GM12878 (cell line): ENCODE results near the gene PPP1R9B. TPM values are rescaled to one million over a fixed set of nuclear protein-coding genes. Genes with fewer than 3 reads are reported as not detected.

Source experiments
- ATAC-seq: fragments of 200-7000 bp; cut with Tn5 transposase; 3 replicates; pipeline ENCODE4 v1.9.1; 2020; ENCODE audit warnings: mild to moderate bottlenecking, moderate library complexity
- BruUV-seq: library from RNA; stranded (reverse); fragments of 400-500 nt; replicated peaks from 2 replicates; lab custom pipeline; 2021; lab: Mats Ljungman, UMichigan
- CTCF ChIA-PET: fragments of 300-600 bp; sonication (Branson Sonifier 250); formaldehyde crosslinking; extraction: SDS; loops from one replicate; lab custom pipeline; 2021; ENCODE audit warnings: inconsistent platforms; lab: Yijun Ruan, JAX
- POLR2A ChIA-PET: fragments of 350-600 bp; formaldehyde crosslinking; extraction: SDS; loops from one replicate; lab custom pipeline; 2021; ENCODE audit warnings: inconsistent platforms; lab: Charles Lee
- RAD21 ChIA-PET: fragments of 300-600 bp; sonication (Branson Sonifier 250); formaldehyde crosslinking; loops from one replicate; lab custom pipeline; 2023; ENCODE audit warnings: antibody characterized with exemption; ENCODE audit not compliant: unreplicated experiment; lab: Charles Lee
- SMC1A ChIA-PET: fragments of 300-600 bp; sonication (Branson Sonifier 250); formaldehyde crosslinking; loops from one replicate; lab custom pipeline; 2023; ENCODE audit not compliant: unreplicated experiment, uncharacterized antibody; lab: Charles Lee
- DNase-seq: peaks from one replicate; pipeline ENCODE4 v3.0.0-alpha.2; 2011; ENCODE audit warnings: low read depth, low spot score
- FAIRE-seq: peaks from 3 replicates; lab custom pipeline; 2011; peaks lifted over from hg19 to GRCh38; lab: Jason Lieb, UNC
- H2AFZ ChIP-seq: 2 replicates; pipeline ENCODE4 v1.6.0; 2011; ENCODE audit warnings: low read depth, low read length, control low read depth; ENCODE audit not compliant: control insufficient read depth
- H3K27ac ChIP-seq: 2 replicates; pipeline ENCODE4 v1.5.1; 2011; ENCODE audit warnings: control low read depth; ENCODE audit not compliant: control insufficient read depth, insufficient read depth
- H3K27me3 ChIP-seq, 2 experiments: replicated peaks in 1 of 2; 2 replicates each; pipeline versions ENCODE4 v1.6.0 to v1.6.1; 2011; ENCODE audit warnings: low read length in 1 of 2; ENCODE audit not compliant: control insufficient read depth in 2 of 2, insufficient read depth in 2 of 2
- H3K36me3 ChIP-seq, 2 experiments: 2 replicates each; pipeline ENCODE4 v1.5.1; 2011; ENCODE audit warnings: low read length in 1 of 2; ENCODE audit not compliant: control insufficient read depth in 2 of 2, insufficient read depth in 2 of 2
- H3K4me1 ChIP-seq: 2 replicates; pipeline ENCODE4 v1.6.1; 2011; ENCODE audit warnings: mild to moderate bottlenecking, low read length, moderate library complexity, mixed read lengths; ENCODE audit not compliant: control insufficient read depth, insufficient read depth
- H3K4me2 ChIP-seq: 2 replicates; pipeline ENCODE4 v1.6.0; 2011; ENCODE audit warnings: control low read depth; ENCODE audit not compliant: control insufficient read depth, insufficient read depth
- H3K4me3 ChIP-seq: fragments of 200-600 bp; sonication (generic); 2 replicates; pipeline ENCODE4 v1.5.1; 2016
- H3K79me2 ChIP-seq: 2 replicates; pipeline ENCODE4 v1.6.0; 2011; ENCODE audit warnings: low read length; ENCODE audit not compliant: control insufficient read depth, insufficient read depth
- H3K9ac ChIP-seq: 2 replicates; pipeline ENCODE4 v1.8.0; 2011; ENCODE audit warnings: low read length, control low read depth, mixed read lengths; ENCODE audit not compliant: control insufficient read depth, insufficient read depth
- H3K9me3 ChIP-seq: replicated peaks from 3 replicates; pipeline ENCODE4 v1.5.1; 2011; ENCODE audit warnings: mild to moderate bottlenecking, low read length; ENCODE audit not compliant: control insufficient read depth, insufficient read depth
- H4K20me1 ChIP-seq: 2 replicates; pipeline ENCODE4 v1.6.0; 2011; ENCODE audit not compliant: control insufficient read depth, insufficient read depth
- ATF7 ChIP-seq: fragments of 450-650 bp; IDR thresholded peaks from 2 replicates; pipeline ENCODE4 v1.6.1; 2016; ENCODE audit warnings: low read depth, mild to moderate bottlenecking
- BACH1 ChIP-seq: fragments of 450-650 bp; IDR thresholded peaks from 2 replicates; pipeline ENCODE4 v1.6.1; 2017; ENCODE audit warnings: mild to moderate bottlenecking, borderline replicate concordance
- CREM ChIP-seq: IDR thresholded peaks from 2 replicates; pipeline ENCODE4 v1.6.1; 2014; ENCODE audit warnings: antibody characterized with exemption, low read depth
- EP300 ChIP-seq, 2 experiments: fragments of 150-350 bp in 1 of 2; IDR thresholded peaks; 2 replicates each; pipeline ENCODE4 v1.6.1; 2011 to 2012; ENCODE audit warnings: low read depth in 2 of 2, low read length in 2 of 2, borderline replicate concordance in 1 of 2, improper control_type of control experiment in 1 of 2, inconsistent platforms in 1 of 2; ENCODE audit not compliant: control insufficient read depth in 1 of 2
- ESRRA ChIP-seq: IDR thresholded peaks from 2 replicates; pipeline ENCODE4 v1.6.1; 2012; ENCODE audit warnings: mild to moderate bottlenecking, low read length, improper control_type of control experiment
- FOS ChIP-seq: IDR thresholded peaks from 3 replicates; pipeline ENCODE4 v1.6.1; 2011; ENCODE audit warnings: borderline replicate concordance; ENCODE audit not compliant: insufficient read length; ENCODE audit errors: extremely low read depth
- HDGF ChIP-seq: fragments of 450-650 bp; IDR thresholded peaks from 2 replicates; pipeline ENCODE4 v1.6.1; 2016; ENCODE audit warnings: antibody characterized with exemption
- IRF4 ChIP-seq: IDR thresholded peaks from 2 replicates; pipeline ENCODE4 v1.6.1; 2011; ENCODE audit warnings: low read depth, low read length
- MEF2A ChIP-seq: IDR thresholded peaks from 2 replicates; pipeline ENCODE4 v1.6.1; 2011; ENCODE audit warnings: low read depth, mild to moderate bottlenecking, low read length, moderate library complexity; ENCODE audit not compliant: insufficient read depth
- MTA2 ChIP-seq: fragments of 450-650 bp; IDR thresholded peaks from 2 replicates; pipeline ENCODE4 v1.6.1; 2016; ENCODE audit warnings: low read depth, mild to moderate bottlenecking, moderate library complexity
- NFYA ChIP-seq: IDR thresholded peaks from 2 replicates; pipeline ENCODE4 v1.6.1; 2011; ENCODE audit warnings: low read depth, mild to moderate bottlenecking, low read length, improper control_type of control experiment, borderline replicate concordance
- SMAD1 ChIP-seq: fragments of 450-650 bp; IDR thresholded peaks from 2 replicates; pipeline ENCODE4 v1.6.1; 2018; ENCODE audit warnings: mild to moderate bottlenecking, low read depth; ENCODE audit not compliant: partially characterized antibody
- SUZ12 ChIP-seq: fragments of 200-600 bp; sonication (generic); IDR thresholded peaks from one replicate; pipeline ENCODE4 v1.6.1; 2018; ENCODE audit warnings: antibody characterized with exemption, mild to moderate bottlenecking; ENCODE audit not compliant: unreplicated experiment
- YY1 ChIP-seq: IDR thresholded peaks from 2 replicates; pipeline ENCODE4 v1.6.1; 2011; ENCODE audit warnings: low read depth, mild to moderate bottlenecking, low read length
- ZNF207 ChIP-seq: fragments of 450-650 bp; IDR thresholded peaks from 2 replicates; pipeline ENCODE4 v1.6.1; 2014; ENCODE audit warnings: antibody characterized with exemption, mild to moderate bottlenecking, borderline replicate concordance
- ZNF217 ChIP-seq: fragments of 450-650 bp; IDR thresholded peaks from 2 replicates; pipeline ENCODE4 v1.6.1; 2017; ENCODE audit warnings: antibody characterized with exemption, mild to moderate bottlenecking
- WGBS: methylation state at CpG from one replicate; pipeline ENCODE4 v1.1.6; 2016; ENCODE audit warnings: low lambda C conversion rate; ENCODE audit not compliant: insufficient replicate concordance, insufficient coverage; ENCODE audit errors: missing lambda C conversion rate; 5-methylcytosine and 5-hydroxymethylcytosine counted together
- in situ Hi-C: fragments of 300-500 bp; cut with MboI; formaldehyde crosslinking; loops from 9 replicates; pipeline ENCODE4 v1.14.3; 2018; ENCODE audit warnings: mixed read lengths
- intact Hi-C: fragments of 100-400 bp; cut with micrococcal nuclease; formaldehyde crosslinking; loops from one replicate; pipeline ENCODE4 v1.14.2; 2022; ENCODE audit not compliant: unreplicated experiment
- polyA plus RNA-seq, 11 experiments: library from polyadenylated mRNA; depleted of rRNA in 4 of 11; unstranded in 6 of 11; stranded (reverse) in 5 of 11; fragments of >200 nt; fragmentation: Nextera tagmentation in 4 of 11; fragmentation: Illumina TruSeq in 1 of 11; extraction: Ambion mirVana in 4 of 11; extraction: Trizol in 1 of 11; gene quantifications; 1 replicate in 1 of 11; 2 replicates in 10 of 11; pipeline versions ENCODE4 v1.2.1 to v1.2.3, GENCODE V29; 2011 to 2016; ENCODE audit warnings: inconsistent platforms in 2 of 11, missing spikeins in 2 of 11, low read depth in 1 of 11
- total RNA-seq, 4 experiments: library from RNA; depleted of rRNA in 3 of 4; stranded (reverse); fragments of >200 nt in 3 of 4; fragmentation: Illumina TruSeq in 1 of 4; extraction: Trizol in 1 of 4; gene quantifications; 2 replicates each; pipeline versions ENCODE4 v1.2.1 to v1.2.3, GENCODE V29; 2013 to 2021
- TF ChIP-seq, protein P1 (sequence below): IDR thresholded peaks from 2 replicates; pipeline ENCODE4 v1.6.1; 2011; ENCODE audit warnings: low read depth, mild to moderate bottlenecking, low read length, moderate library complexity, borderline replicate concordance; ENCODE audit errors: extremely low read depth
- TF ChIP-seq, protein P2 (sequence below): IDR thresholded peaks from 2 replicates; pipeline ENCODE4 v1.6.1; 2011; ENCODE audit warnings: low read depth, low read length, improper control_type of control experiment, borderline replicate concordance
- TF ChIP-seq, protein P3 (sequence below): fragments of 450-650 bp; conservative IDR thresholded peaks from 2 replicates; pipeline ENCODE4 v1.6.1; 2017; ENCODE audit warnings: mild to moderate bottlenecking, moderate library complexity

Gene PPP1R9B
- total and polyA plus RNA-seq, 10 of the 15 experiments (the other 5 are each of a cell fraction or from before 2014, with no cell fraction given) = 0.20 to 107 (median 37.5) TPM

- peak; percentile 78 for DNase-seq
- intact Hi-C loops (loop anchor here (1.0 to 5.0 kb wide), 4 partner anchors 38 to 202 kb away; partner anchors contain the start of gene ITGA3), in situ Hi-C loops (loop anchor here (5.0 kb wide), 1 partner anchor 68 kb away; no protein-coding TSS in a partner anchor)
- Histone ChIP-seq H3K9me3 (no peaks in the 10 kb centered on the region), H3K27ac (peak within 1 kb of the TSS; percentile 44), H3K4me1 (peaks cover 17% of the 10 kb centered on the region), H2AFZ (peak within 1 kb of the TSS; percentile 98), H3K79me2 (no peaks in the 10 kb centered on the region), H4K20me1 (no peaks in the 10 kb centered on the region), H3K4me3 (peak within 1 kb of the TSS; percentile 85), H3K9ac (peak within 1 kb of the TSS; percentile 66), H3K36me3 (no peaks in the 10 kb centered on the region), H3K4me2 (peak within 1 kb of the TSS; percentile 100), H3K27me3 (no peaks in the 10 kb centered on the region)
- no TSS peak for BruUV-seq
- peak; percentile 98 for ATAC-seq
- CTCF ChIA-PET = interaction anchor here (0.6 to 5.7 kb wide), 73 partner anchors 8 to 902 kb away, joined by 3 to 64 read pairs (median 6); partner anchors contain the start of genes COL1A1, ITGA3, LRRC59 and PPP1R9B
- FAIRE-seq = no peak
- RAD21 ChIA-PET = interaction anchor here (0.7 to 2.5 kb wide), 14 partner anchors 10 to 237 kb away, joined by 3 to 17 read pairs (median 6); partner anchors contain the start of gene COL1A1
- under 1% methylated on average over 46 of the region's 68 CpGs for WGBS
- POLR2A ChIA-PET = interaction anchor here (0.5 to 1.5 kb wide), 5 partner anchors 36 to 71 kb away, joined by 3 to 5 read pairs (median 3); partner anchors contain the start of gene SGCA
- SMC1A ChIA-PET = interaction anchor here (0.8 to 3.7 kb wide), 24 partner anchors 10 to 529 kb away, joined by 3 to 23 read pairs (median 7); partner anchors contain the start of genes ITGA3, PPP1R9B and SGCA
- TF ChIP-seq SUZ12 (no peak), EP300 (IDR thresholded peaks at IDR 0.05; ENCODE audit: borderline replicate concordance in 1 of 2, control insufficient read depth in 1 of 2, low read depth in 2 of 2, low read length in 2 of 2) (peak in 1 of 2 experiments; percentile 38; a peak in 1 of 4 replicates), NFYA (peak; percentile 35; the same call in 1 of the 2 replicates), YY1 (peak; percentile 66), BACH1 (peak; percentile 32; the same call in 1 of the 2 replicates), HDGF (peak; percentile 63), MEF2A (no peak), CREM (peak; percentile 49; the same call in 1 of the 2 replicates), IRF4 (0 out of 2 replicates have a peak, but pooled peaks have one; percentile 5), SMAD1 (no peak), ATF7 (peak; percentile 31; the same call in 1 of the 2 replicates), MTA2 (peak; percentile 77; the same call in 1 of the 2 replicates), ZNF207 (no peak), ZNF217 (peak; percentile 78), FOS (peak; percentile 85), ESRRA (no peak)
- TF ChIP-seq, protein P1, sequence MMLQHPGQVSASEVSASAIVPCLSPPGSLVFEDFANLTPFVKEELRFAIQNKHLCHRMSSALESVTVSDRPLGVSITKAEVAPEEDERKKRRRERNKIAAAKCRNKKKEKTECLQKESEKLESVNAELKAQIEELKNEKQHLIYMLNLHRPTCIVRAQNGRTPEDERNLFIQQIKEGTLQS = peak; percentile 75; the same call in 1 of the 2 replicates
- TF ChIP-seq, protein P2, sequence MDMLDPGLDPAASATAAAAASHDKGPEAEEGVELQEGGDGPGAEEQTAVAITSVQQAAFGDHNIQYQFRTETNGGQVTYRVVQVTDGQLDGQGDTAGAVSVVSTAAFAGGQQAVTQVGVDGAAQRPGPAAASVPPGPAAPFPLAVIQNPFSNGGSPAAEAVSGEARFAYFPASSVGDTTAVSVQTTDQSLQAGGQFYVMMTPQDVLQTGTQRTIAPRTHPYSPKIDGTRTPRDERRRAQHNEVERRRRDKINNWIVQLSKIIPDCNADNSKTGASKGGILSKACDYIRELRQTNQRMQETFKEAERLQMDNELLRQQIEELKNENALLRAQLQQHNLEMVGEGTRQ = peak; percentile 93
- TF ChIP-seq, protein P3, sequence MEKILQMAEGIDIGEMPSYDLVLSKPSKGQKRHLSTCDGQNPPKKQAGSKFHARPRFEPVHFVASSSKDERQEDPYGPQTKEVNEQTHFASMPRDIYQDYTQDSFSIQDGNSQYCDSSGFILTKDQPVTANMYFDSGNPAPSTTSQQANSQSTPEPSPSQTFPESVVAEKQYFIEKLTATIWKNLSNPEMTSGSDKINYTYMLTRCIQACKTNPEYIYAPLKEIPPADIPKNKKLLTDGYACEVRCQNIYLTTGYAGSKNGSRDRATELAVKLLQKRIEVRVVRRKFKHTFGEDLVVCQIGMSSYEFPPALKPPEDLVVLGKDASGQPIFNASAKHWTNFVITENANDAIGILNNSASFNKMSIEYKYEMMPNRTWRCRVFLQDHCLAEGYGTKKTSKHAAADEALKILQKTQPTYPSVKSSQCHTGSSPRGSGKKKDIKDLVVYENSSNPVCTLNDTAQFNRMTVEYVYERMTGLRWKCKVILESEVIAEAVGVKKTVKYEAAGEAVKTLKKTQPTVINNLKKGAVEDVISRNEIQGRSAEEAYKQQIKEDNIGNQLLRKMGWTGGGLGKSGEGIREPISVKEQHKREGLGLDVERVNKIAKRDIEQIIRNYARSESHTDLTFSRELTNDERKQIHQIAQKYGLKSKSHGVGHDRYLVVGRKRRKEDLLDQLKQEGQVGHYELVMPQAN = peak; percentile 41; the same call in 1 of the 2 replicates
These were observed 55.5 kb downstream of the PPP1R9B start, which contains the start of gene PDK2 for GRCh38 chr17:50094753-50095619. TSS of gene PDK2 (plus strand) at chr17:50095351. CDS start at chr17:50095436, 85 bp downstream.
